GM12878 (cell line): ENCODE data around the gene RIN2. TPM values are rescaled to one million over a fixed set of nuclear protein-coding genes. Genes with fewer than 3 reads are reported as not detected.

Experiments
- ATAC-seq: fragments of 200-7000 bp; cut with Tn5 transposase; 3 replicates; pipeline ENCODE4 v1.9.1; 2020; ENCODE audit warnings: mild to moderate bottlenecking, moderate library complexity
- BruUV-seq: library from RNA; stranded (reverse); fragments of 400-500 nt; replicated peaks from 2 replicates; lab custom pipeline; 2021; lab: Mats Ljungman, UMichigan
- CTCF ChIA-PET: fragments of 300-600 bp; sonication (Branson Sonifier 250); formaldehyde crosslinking; extraction: SDS; loops from one replicate; lab custom pipeline; 2021; ENCODE audit warnings: inconsistent platforms; lab: Yijun Ruan, JAX
- POLR2A ChIA-PET: fragments of 350-600 bp; formaldehyde crosslinking; extraction: SDS; loops from one replicate; lab custom pipeline; 2021; ENCODE audit warnings: inconsistent platforms; lab: Charles Lee
- RAD21 ChIA-PET: fragments of 300-600 bp; sonication (Branson Sonifier 250); formaldehyde crosslinking; loops from one replicate; lab custom pipeline; 2023; ENCODE audit warnings: antibody characterized with exemption; ENCODE audit not compliant: unreplicated experiment; lab: Charles Lee
- SMC1A ChIA-PET: fragments of 300-600 bp; sonication (Branson Sonifier 250); formaldehyde crosslinking; loops from one replicate; lab custom pipeline; 2023; ENCODE audit not compliant: unreplicated experiment, uncharacterized antibody; lab: Charles Lee
- DNase-seq: peaks from one replicate; pipeline ENCODE4 v3.0.0-alpha.2; 2011; ENCODE audit warnings: low read depth, low spot score
- FAIRE-seq: peaks from 3 replicates; lab custom pipeline; 2011; peaks lifted over from hg19 to GRCh38; lab: Jason Lieb, UNC
- H2AFZ ChIP-seq: 2 replicates; pipeline ENCODE4 v1.6.0; 2011; ENCODE audit warnings: low read depth, low read length, control low read depth; ENCODE audit not compliant: control insufficient read depth
- H3K27ac ChIP-seq: 2 replicates; pipeline ENCODE4 v1.5.1; 2011; ENCODE audit warnings: control low read depth; ENCODE audit not compliant: control insufficient read depth, insufficient read depth
- H3K27me3 ChIP-seq, 2 experiments: replicated peaks in 1 of 2; 2 replicates each; pipeline versions ENCODE4 v1.6.0 to v1.6.1; 2011; ENCODE audit warnings: low read length in 1 of 2; ENCODE audit not compliant: control insufficient read depth in 2 of 2, insufficient read depth in 2 of 2
- H3K36me3 ChIP-seq, 2 experiments: 2 replicates each; pipeline ENCODE4 v1.5.1; 2011; ENCODE audit warnings: low read length in 1 of 2; ENCODE audit not compliant: control insufficient read depth in 2 of 2, insufficient read depth in 2 of 2
- H3K4me1 ChIP-seq: 2 replicates; pipeline ENCODE4 v1.6.1; 2011; ENCODE audit warnings: mild to moderate bottlenecking, low read length, moderate library complexity, mixed read lengths; ENCODE audit not compliant: control insufficient read depth, insufficient read depth
- H3K4me2 ChIP-seq: 2 replicates; pipeline ENCODE4 v1.6.0; 2011; ENCODE audit warnings: control low read depth; ENCODE audit not compliant: control insufficient read depth, insufficient read depth
- H3K4me3 ChIP-seq: fragments of 200-600 bp; sonication (generic); 2 replicates; pipeline ENCODE4 v1.5.1; 2016
- H3K79me2 ChIP-seq: 2 replicates; pipeline ENCODE4 v1.6.0; 2011; ENCODE audit warnings: low read length; ENCODE audit not compliant: control insufficient read depth, insufficient read depth
- H3K9ac ChIP-seq: 2 replicates; pipeline ENCODE4 v1.8.0; 2011; ENCODE audit warnings: low read length, control low read depth, mixed read lengths; ENCODE audit not compliant: control insufficient read depth, insufficient read depth
- H3K9me3 ChIP-seq: replicated peaks from 3 replicates; pipeline ENCODE4 v1.5.1; 2011; ENCODE audit warnings: mild to moderate bottlenecking, low read length; ENCODE audit not compliant: control insufficient read depth, insufficient read depth
- H4K20me1 ChIP-seq: 2 replicates; pipeline ENCODE4 v1.6.0; 2011; ENCODE audit not compliant: control insufficient read depth, insufficient read depth
- BRCA1 ChIP-seq: IDR thresholded peaks from 2 replicates; pipeline ENCODE4 v1.6.1; 2011; ENCODE audit warnings: low read depth, low read length, improper control_type of control experiment
- FOS ChIP-seq: IDR thresholded peaks from 3 replicates; pipeline ENCODE4 v1.6.1; 2011; ENCODE audit warnings: borderline replicate concordance; ENCODE audit not compliant: insufficient read length; ENCODE audit errors: extremely low read depth
- FOXM1 ChIP-seq: IDR thresholded peaks from 2 replicates; pipeline ENCODE4 v1.6.1; 2012; ENCODE audit warnings: low read depth, mild to moderate bottlenecking, inconsistent platforms, low read length, moderate library complexity
- KDM1A ChIP-seq: fragments of 200-600 bp; sonication (generic); IDR thresholded peaks from 2 replicates; pipeline ENCODE4 v1.6.1; 2016; ENCODE audit warnings: borderline replicate concordance
- NFXL1 ChIP-seq: fragments of 450-650 bp; IDR thresholded peaks from 2 replicates; pipeline ENCODE4 v1.6.1; 2017; ENCODE audit warnings: antibody characterized with exemption, mild to moderate bottlenecking, borderline replicate concordance
- PAX5 ChIP-seq: IDR thresholded peaks from 2 replicates; pipeline ENCODE4 v1.6.1; 2011; ENCODE audit warnings: low read depth, low read length, borderline replicate concordance
- POLR2AphosphoS5 ChIP-seq: IDR thresholded peaks from 2 replicates; pipeline ENCODE4 v1.6.1; 2011; ENCODE audit warnings: mild to moderate bottlenecking, low read length, inconsistent platforms
- RCOR1 ChIP-seq: conservative IDR thresholded peaks from 2 replicates; pipeline ENCODE4 v1.6.1; 2012; ENCODE audit warnings: low read depth, low read length, improper control_type of control experiment
- RUNX3 ChIP-seq: IDR thresholded peaks from 2 replicates; pipeline ENCODE4 v1.6.1; 2012; ENCODE audit warnings: low read length, inconsistent platforms
- SIN3A ChIP-seq: IDR thresholded peaks from 2 replicates; pipeline ENCODE4 v1.6.1; 2012; ENCODE audit warnings: low read depth, low read length, improper control_type of control experiment
- TBL1XR1 ChIP-seq: IDR thresholded peaks from 2 replicates; pipeline ENCODE4 v1.6.1; 2012; ENCODE audit warnings: low read depth, low read length, improper control_type of control experiment
- ZNF24 ChIP-seq: fragments of 450-650 bp; IDR thresholded peaks from 2 replicates; pipeline ENCODE4 v1.6.1; 2017; ENCODE audit warnings: antibody characterized with exemption, mild to moderate bottlenecking
- WGBS: methylation state at CpG from one replicate; pipeline ENCODE4 v1.1.6; 2016; ENCODE audit warnings: low lambda C conversion rate; ENCODE audit not compliant: insufficient replicate concordance, insufficient coverage; ENCODE audit errors: missing lambda C conversion rate; 5-methylcytosine and 5-hydroxymethylcytosine counted together
- in situ Hi-C: fragments of 300-500 bp; cut with MboI; formaldehyde crosslinking; loops from 9 replicates; pipeline ENCODE4 v1.14.3; 2018; ENCODE audit warnings: mixed read lengths
- intact Hi-C: fragments of 100-400 bp; cut with micrococcal nuclease; formaldehyde crosslinking; loops from one replicate; pipeline ENCODE4 v1.14.2; 2022; ENCODE audit not compliant: unreplicated experiment
- polyA plus RNA-seq, 11 experiments: library from polyadenylated mRNA; depleted of rRNA in 4 of 11; unstranded in 6 of 11; stranded (reverse) in 5 of 11; fragments of >200 nt; fragmentation: Nextera tagmentation in 4 of 11; fragmentation: Illumina TruSeq in 1 of 11; extraction: Ambion mirVana in 4 of 11; extraction: Trizol in 1 of 11; gene quantifications; 1 replicate in 1 of 11; 2 replicates in 10 of 11; pipeline versions ENCODE4 v1.2.1 to v1.2.3, GENCODE V29; 2011 to 2016; ENCODE audit warnings: inconsistent platforms in 2 of 11, missing spikeins in 2 of 11, low read depth in 1 of 11
- total RNA-seq, 4 experiments: library from RNA; depleted of rRNA in 3 of 4; stranded (reverse); fragments of >200 nt in 3 of 4; fragmentation: Illumina TruSeq in 1 of 4; extraction: Trizol in 1 of 4; gene quantifications; 2 replicates each; pipeline versions ENCODE4 v1.2.1 to v1.2.3, GENCODE V29; 2013 to 2021
- TF ChIP-seq, protein P1 (sequence below): fragments of 450-650 bp; IDR thresholded peaks from 2 replicates; pipeline ENCODE4 v1.6.1; 2016; ENCODE audit warnings: mild to moderate bottlenecking
- TF ChIP-seq, protein P2 (sequence below): IDR thresholded peaks from 2 replicates; pipeline ENCODE4 v1.6.1; 2011; ENCODE audit warnings: mild to moderate bottlenecking, low read depth, low read length, moderate library complexity; ENCODE audit not compliant: insufficient replicate concordance

The RIN2 gene
- total and polyA plus RNA-seq, 10 of the 15 experiments (the other 5 are each of a cell fraction or from before 2014, with no cell fraction given), result 0.68 to 8.5 (median 4.5) TPM

GRCh38 chr20:19741924-19742323 lies 16.1 kb upstream of the RIN2 start:
- in situ Hi-C loops (no loop called here), intact Hi-C loops (no loop called here)
- no peaks in the 10 kb centered on the region; the same call in 2 of the 3 replicates for H3K9me3 ChIP-seq
- FAIRE-seq, result no peak
- BruUV-seq, result no TSS peak
- ChIA-PET CTCF (interaction anchor here (0.6 to 2.6 kb wide), 3 partner anchors 9 to 49 kb away, joined by 3 to 7 read pairs (median 4); partner anchors contain the start of gene RIN2), RAD21 (interaction anchor here (1.4 kb wide), 1 partner anchor 9 kb away, joined by 3 read pairs; no protein-coding TSS in a partner anchor)
- TF ChIP-seq BRCA1 (no peak), NFXL1 (no peak)
- TF ChIP-seq, all 136 proteins: peak for 0
- Histone ChIP-seq H3K4me1 (no peaks in the 10 kb centered on the region), H4K20me1 (no peaks in the 10 kb centered on the region), H3K27me3 (no peaks in the 10 kb centered on the region; a peak in 1 of 4 replicates), H3K27ac (no peak overlapping the region), H3K79me2 (no peaks in the 10 kb centered on the region), H3K4me2 (no peak overlapping the region), H3K36me3 (no peaks in the 10 kb centered on the region), H3K4me3 (no peak overlapping the region), H3K9ac (no peak overlapping the region), H2AFZ (no peak overlapping the region)
- DNase-seq (no peak), ATAC-seq (no peak)
- ChIA-PET POLR2A (no interaction called here), SMC1A (interaction anchor here (0.7 to 4.4 kb wide), 9 partner anchors 9 to 81 kb away, joined by 3 to 17 read pairs (median 4); partner anchors contain the start of gene RIN2)
- 53% methylated on average over 2 of the region's 2 CpGs for WGBS

GRCh38 chr20:19742974-19743639 lies 15.0 kb upstream of the RIN2 start:
- DNase-seq, result no peak
- ChIA-PET SMC1A (interaction anchor here (1.4 to 4.4 kb wide), 3 partner anchors 17 to 50 kb away, joined by 3 to 16 read pairs (median 4); no protein-coding TSS in a partner anchor), CTCF (interaction anchor here (1.5 kb wide), 1 partner anchor 50 kb away, joined by 4 read pairs; no protein-coding TSS in a partner anchor), POLR2A (no interaction called here), RAD21 (interaction anchor here (1.2 kb wide), 1 partner anchor 37 kb away, joined by 4 read pairs; no protein-coding TSS in a partner anchor)
- ATAC-seq, result no peak
- no peaks in the 10 kb centered on the region; the same call in 2 of the 3 replicates for H3K9me3 ChIP-seq
- no peaks in the 10 kb centered on the region for H3K79me2 ChIP-seq
- H3K4me3 ChIP-seq, result no peak overlapping the region
- H3K9ac ChIP-seq, result no peak overlapping the region
- intact Hi-C loops (no loop called here), in situ Hi-C loops (no loop called here)
- H4K20me1 ChIP-seq, result no peaks in the 10 kb centered on the region
- 47% methylated on average over 8 of the region's 9 CpGs for WGBS
- no peak overlapping the region for H3K27ac ChIP-seq
- H2AFZ ChIP-seq, result no peak overlapping the region
- no peaks in the 10 kb centered on the region; a peak in 1 of 4 replicates for H3K27me3 ChIP-seq
- no peak overlapping the region for H3K4me2 ChIP-seq
- FAIRE-seq, result no peak
- BruUV-seq, result no TSS peak
- no peaks in the 10 kb centered on the region for H3K36me3 ChIP-seq
- H3K4me1 ChIP-seq, result no peaks in the 10 kb centered on the region
- no peak for TF ChIP-seq POLR2AphosphoS5
- TF ChIP-seq PAX5, result no peak
- TF ChIP-seq RUNX3, result no peak
- no peak for TF ChIP-seq TBL1XR1
- TF ChIP-seq ZNF24, result no peak
- TF ChIP-seq NFXL1, result no peak
- TF ChIP-seq, protein P1, sequence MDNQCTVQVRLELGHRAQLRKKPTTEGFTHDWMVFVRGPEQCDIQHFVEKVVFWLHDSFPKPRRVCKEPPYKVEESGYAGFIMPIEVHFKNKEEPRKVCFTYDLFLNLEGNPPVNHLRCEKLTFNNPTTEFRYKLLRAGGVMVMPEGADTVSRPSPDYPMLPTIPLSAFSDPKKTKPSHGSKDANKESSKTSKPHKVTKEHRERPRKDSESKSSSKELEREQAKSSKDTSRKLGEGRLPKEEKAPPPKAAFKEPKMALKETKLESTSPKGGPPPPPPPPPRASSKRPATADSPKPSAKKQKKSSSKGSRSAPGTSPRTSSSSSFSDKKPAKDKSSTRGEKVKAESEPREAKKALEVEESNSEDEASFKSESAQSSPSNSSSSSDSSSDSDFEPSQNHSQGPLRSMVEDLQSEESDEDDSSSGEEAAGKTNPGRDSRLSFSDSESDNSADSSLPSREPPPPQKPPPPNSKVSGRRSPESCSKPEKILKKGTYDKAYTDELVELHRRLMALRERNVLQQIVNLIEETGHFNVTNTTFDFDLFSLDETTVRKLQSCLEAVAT, result no peak
- no peak for TF ChIP-seq FOS
- no peak for TF ChIP-seq FOXM1
- TF ChIP-seq, protein P2, sequence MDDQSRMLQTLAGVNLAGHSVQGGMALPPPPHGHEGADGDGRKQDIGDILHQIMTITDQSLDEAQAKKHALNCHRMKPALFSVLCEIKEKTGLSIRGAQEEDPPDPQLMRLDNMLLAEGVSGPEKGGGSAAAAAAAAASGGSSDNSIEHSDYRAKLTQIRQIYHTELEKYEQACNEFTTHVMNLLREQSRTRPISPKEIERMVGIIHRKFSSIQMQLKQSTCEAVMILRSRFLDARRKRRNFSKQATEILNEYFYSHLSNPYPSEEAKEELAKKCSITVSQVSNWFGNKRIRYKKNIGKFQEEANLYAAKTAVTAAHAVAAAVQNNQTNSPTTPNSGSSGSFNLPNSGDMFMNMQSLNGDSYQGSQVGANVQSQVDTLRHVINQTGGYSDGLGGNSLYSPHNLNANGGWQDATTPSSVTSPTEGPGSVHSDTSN, result no peak
- TF ChIP-seq SIN3A, result no peak
- no peak for TF ChIP-seq KDM1A
- TF ChIP-seq RCOR1, result no peak
